PC-9 (cell line): ENCODE results near the gene CD99L2.

ENCODE experiments used
- CTCF ChIP-seq: fragments of 200-600 bp; sonication (generic); conservative IDR thresholded peaks from 2 replicates; pipeline ENCODE4 v1.6.1; 2017; ENCODE audit warnings: mixed run types, antibody characterized with exemption, mild to moderate bottlenecking, moderate library complexity
- EZH2 ChIP-seq: fragments of 200-600 bp; sonication (generic); IDR thresholded peaks from 2 replicates; pipeline ENCODE4 v1.8.0; 2017; ENCODE audit warnings: antibody characterized with exemption, low read depth

- TF ChIP-seq CTCF (no peak), EZH2 (no peak)
Observed at GRCh38 chrX:150763303-150763797, 135.1 kb downstream of the CD99L2 start.
